Peyer's patch (tissue), 4 donors: ENCODE measurements around the gene GOT2. TPM values are rescaled to one million over a fixed set of nuclear protein-coding genes. Genes with fewer than 3 reads are reported as not detected.
"Not testable (repeated sequence)": the region's sequence is repeated elsewhere in the genome, so short reads cannot be mapped to it uniquely, and the experiment has no call there.

Experiments used
- DNase-seq, 3 donors: peaks; one replicate each; pipeline ENCODE4 v3.0.0-alpha.2; 2017 to 2019
- H3K27ac ChIP-seq, 4 donors: fragments of 200-600 bp; sonication (generic); one replicate each; pipeline ENCODE4 v1.5.1; 2016 to 2019
- H3K27me3 ChIP-seq, 2 donors: fragments of 200-600 bp; sonication (generic); one replicate each; pipeline ENCODE4 v1.5.1; 2019
- H3K36me3 ChIP-seq, 3 donors: fragments of 200-600 bp; sonication (generic); one replicate each; pipeline ENCODE4 v1.5.1; 2016 to 2019
- H3K4me1 ChIP-seq, 4 donors: fragments of 200-600 bp; sonication (generic); one replicate each; pipeline ENCODE4 v1.5.1; 2016 to 2019
- H3K4me3 ChIP-seq, 4 donors: fragments of 200-600 bp; sonication (generic); 1 replicate in 3 of 4; 2 replicates in 1 of 4; pipeline ENCODE4 v1.5.1; 2016 to 2019; ENCODE audit warnings: mild to moderate bottlenecking in 1 of 4
- H3K9me3 ChIP-seq, 4 donors: fragments of 200-600 bp; sonication (generic); one replicate each; pipeline ENCODE4 v1.5.1; 2016 to 2019; ENCODE audit warnings: mild to moderate bottlenecking in 1 of 4
- CTCF ChIP-seq, 6 experiments: fragments of 450-650 bp in 4 of 6; fragments of 200-600 bp in 2 of 6; sonication (generic) in 1 of 6; IDR thresholded peaks; one replicate each; pipeline ENCODE4 v1.5.1; 2017 to 2019; ENCODE audit warnings: antibody characterized with exemption in 6 of 6, mild to moderate bottlenecking in 3 of 6, moderate library complexity in 1 of 6
- POLR2A ChIP-seq, 2 donors: fragments of 450-650 bp; IDR thresholded peaks; one replicate each; pipeline ENCODE4 v1.5.1; 2017; ENCODE audit warnings: antibody characterized with exemption in 2 of 2, mild to moderate bottlenecking in 2 of 2, moderate library complexity in 2 of 2
- total RNA-seq, 4 donors: library from RNA; depleted of rRNA; stranded (reverse); fragments of >200 nt; gene quantifications; one replicate each; pipeline ENCODE4 v1.1.0, GENCODE V29; 2016

Gene GOT2
- total RNA-seq, 4 donors from 2014 or later = 57.0 to 72.7 (median 67.1) TPM

DNA sequence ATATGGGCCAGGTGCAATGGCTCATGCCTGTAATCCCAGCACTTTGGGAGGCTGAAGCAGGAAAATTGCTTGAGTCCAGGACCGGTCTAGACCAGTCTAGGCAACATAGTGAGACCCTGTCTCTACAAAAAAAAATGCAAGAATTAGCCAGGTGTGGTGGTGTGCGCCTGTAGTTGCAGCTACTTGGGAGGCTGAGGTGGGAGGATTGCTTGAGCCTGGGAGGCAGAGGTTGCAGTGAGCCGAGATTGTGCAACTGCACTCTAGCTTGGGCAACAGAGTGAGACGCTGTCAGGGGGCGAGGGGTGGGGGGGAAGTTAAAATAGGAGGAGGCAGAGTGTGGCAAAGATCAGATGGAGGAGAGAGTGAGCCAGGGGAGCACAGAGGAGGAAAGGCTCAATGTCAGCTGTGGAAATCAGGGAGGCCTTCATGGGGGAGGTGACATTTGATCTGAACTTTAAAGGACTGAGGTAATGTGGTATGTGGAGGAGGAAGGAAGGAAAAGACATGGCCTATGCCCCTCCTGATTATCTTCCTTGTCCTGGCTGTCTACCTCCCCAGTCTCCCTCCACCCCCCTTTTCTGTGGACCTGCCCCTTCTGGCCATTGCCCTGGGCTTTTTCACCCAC lies 4.7 kb upstream of the GOT2 start:
- Histone ChIP-seq H3K36me3 (no peaks in the 10 kb centered on the region), H3K27me3 (no peaks in the 10 kb centered on the region), H3K4me3 (no peak overlapping the region), H3K4me1 (peaks cover 0 to 22% (median 1%) of the 10 kb centered on the region in 4 donors), H3K27ac (no peak overlapping the region), H3K9me3 (no peaks in the 10 kb centered on the region)
- TF ChIP-seq CTCF (IDR thresholded peaks at IDR 0.05) (no peak), POLR2A (IDR thresholded peaks at IDR 0.05) (no peak)
- DNase-seq = no peak

DNA sequence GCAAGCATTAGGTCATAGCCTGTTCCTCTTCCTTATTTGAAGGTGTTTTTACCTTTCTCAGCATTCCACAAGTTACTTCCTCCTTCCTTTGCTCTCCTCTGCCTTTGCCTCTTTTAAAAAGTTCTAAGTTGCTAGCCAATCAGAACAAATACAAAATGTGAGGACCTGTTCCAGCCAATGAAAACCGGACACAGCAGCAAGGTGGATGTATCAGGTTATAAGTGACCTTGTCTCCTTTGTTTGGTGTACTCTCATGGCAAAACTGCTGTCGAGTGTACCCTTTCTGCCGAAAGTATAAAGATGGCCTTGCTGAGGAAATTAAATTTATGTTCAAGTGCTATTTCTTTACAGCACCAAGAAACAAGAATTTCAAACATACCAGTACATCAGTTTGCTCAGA lies 2.2 kb upstream of the GOT2 start:
- not testable (repeated sequence) for H3K27me3 ChIP-seq, H3K4me3 ChIP-seq, DNase-seq, H3K36me3 ChIP-seq, H3K9me3 ChIP-seq, H3K27ac ChIP-seq
- H3K4me1 ChIP-seq = peaks cover 0 to 31% (median 1%) of the 10 kb centered on the region in 4 donors

- peak overlapping the region; percentile 88 to 94 (median 92) for H3K4me3 ChIP-seq
- H3K9me3 ChIP-seq = no peaks in the 10 kb centered on the region
- H3K27ac ChIP-seq = peak overlapping the region; percentile 70 to 81 (median 77)
- TF ChIP-seq POLR2A (IDR thresholded peaks at IDR 0.05) (no peak), CTCF (IDR thresholded peaks at IDR 0.05) (no peak)
- no peaks in the 10 kb centered on the region for H3K27me3 ChIP-seq
- no peak for DNase-seq
- peaks cover 0 to 22% (median 1%) of the 10 kb centered on the region in 4 donors for H3K4me1 ChIP-seq
- no peaks in the 10 kb centered on the region for H3K36me3 ChIP-seq
These were observed 307 bp upstream of the GOT2 start for GRCh38 chr16:58734459-58734787.

- no peak for DNase-seq
- H3K4me1 ChIP-seq = peaks cover 0 to 22% (median 1%) of the 10 kb centered on the region in 4 donors
- no peaks in the 10 kb centered on the region for H3K9me3 ChIP-seq
- H3K36me3 ChIP-seq = no peaks in the 10 kb centered on the region
- TF ChIP-seq CTCF (IDR thresholded peaks at IDR 0.05) = no peak
- no peak for TF ChIP-seq POLR2A (IDR thresholded peaks at IDR 0.05)
- H3K27me3 ChIP-seq = no peaks in the 10 kb centered on the region
- peak overlapping the region; percentile 88 to 94 (median 92) for H3K4me3 ChIP-seq
- H3K27ac ChIP-seq = peak overlapping the region; percentile 70 to 81 (median 77)
These were observed 857 bp downstream of the GOT2 start for GRCh38 chr16:58733248-58733670.

GRCh38 chr16:58732545-58733247 lies 1.4 kb downstream of the GOT2 start:
- no peak for TF ChIP-seq CTCF (IDR thresholded peaks at IDR 0.05)
- no peak for TF ChIP-seq POLR2A (IDR thresholded peaks at IDR 0.05)
- DNase-seq = no peak
- H3K36me3 ChIP-seq = no peaks in the 10 kb centered on the region

DNA sequence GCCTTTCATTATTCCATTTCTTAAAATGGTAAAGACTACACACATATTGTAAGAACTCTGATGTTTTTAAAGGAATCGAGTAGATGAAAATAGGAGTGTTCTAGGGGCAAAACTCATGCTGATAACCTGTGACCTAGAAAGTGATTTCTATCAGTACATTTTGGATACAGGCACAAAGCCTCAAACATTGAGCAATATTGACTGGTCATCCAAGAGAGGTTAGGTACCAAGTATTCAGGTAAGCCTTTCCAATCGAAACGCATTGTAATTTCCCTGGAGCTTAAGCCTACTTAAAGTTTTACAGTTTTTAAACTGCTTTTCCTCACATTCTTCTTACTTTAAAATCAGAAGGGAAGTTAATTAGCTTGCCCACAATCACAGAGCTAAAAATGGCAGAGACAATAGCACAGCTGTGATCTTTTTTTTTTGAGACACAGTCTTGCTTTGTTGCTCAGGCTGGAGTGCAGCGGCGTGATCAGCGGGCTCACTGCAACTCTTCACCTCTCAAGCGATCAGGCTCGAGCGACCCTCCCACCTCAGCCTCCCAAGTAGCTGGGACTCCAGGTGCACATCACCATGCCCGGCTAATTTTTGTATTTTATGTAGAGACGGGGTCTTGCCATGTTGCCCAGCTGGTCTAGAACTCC lies 3.3 kb downstream of the GOT2 start:
- Histone ChIP-seq H3K36me3 (no peaks in the 10 kb centered on the region), H3K4me3 (no peak overlapping the region), H3K9me3 (no peaks in the 10 kb centered on the region), H3K27me3 (no peaks in the 10 kb centered on the region), H3K4me1 (peaks cover 0 to 22% (median 1%) of the 10 kb centered on the region in 4 donors), H3K27ac (no peak overlapping the region)
- TF ChIP-seq CTCF (IDR thresholded peaks at IDR 0.05) = no peak
- TF ChIP-seq POLR2A (IDR thresholded peaks at IDR 0.05) = no peak
- no peak for DNase-seq

More at GRCh38 chr16:58732545-58733247, 1.4 kb downstream of the GOT2 start:
- Histone ChIP-seq H3K4me3 (peak overlapping the region; percentile 88 to 94 (median 92)), H3K4me1 (peaks cover 0 to 22% (median 1%) of the 10 kb centered on the region in 4 donors), H3K27me3 (no peaks in the 10 kb centered on the region), H3K27ac (peak overlapping the region in 1 of 4 donors; percentile 79), H3K9me3 (no peaks in the 10 kb centered on the region)
